UCSD-AML1 (cell line): ENCODE data around the gene CRIM1.

ENCODE experiments used
- DNase-seq: peaks from one replicate; lab custom pipeline; 2025; ENCODE audit not compliant: unreplicated experiment; lab: John Stamatoyannopoulos, UW

The CRIM1 gene

GRCh38 chr2:36393738-36394256, 38.2 kb downstream of the CRIM1 start:
- DNase-seq = no peak

DNA sequence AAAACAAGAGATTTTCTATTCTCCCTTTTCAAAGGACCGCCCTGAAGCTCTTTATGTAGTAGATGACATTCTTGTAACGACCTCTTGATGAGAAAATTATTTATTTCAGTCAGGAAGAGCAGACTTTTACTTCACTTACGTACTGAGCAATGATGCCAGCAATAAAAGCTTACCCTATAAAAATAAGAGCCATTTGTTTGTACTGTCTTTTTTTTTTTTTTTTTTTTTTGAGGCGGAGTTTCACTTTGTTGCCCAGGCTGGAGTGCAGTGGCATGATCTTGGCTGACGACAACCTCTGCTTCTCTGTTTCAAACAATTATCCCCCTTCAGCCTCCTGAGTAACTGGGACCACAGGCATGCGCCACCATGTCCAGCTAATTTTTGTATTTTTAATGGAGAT, 39.2 kb downstream of the CRIM1 start:
- no peak for DNase-seq

DNA sequence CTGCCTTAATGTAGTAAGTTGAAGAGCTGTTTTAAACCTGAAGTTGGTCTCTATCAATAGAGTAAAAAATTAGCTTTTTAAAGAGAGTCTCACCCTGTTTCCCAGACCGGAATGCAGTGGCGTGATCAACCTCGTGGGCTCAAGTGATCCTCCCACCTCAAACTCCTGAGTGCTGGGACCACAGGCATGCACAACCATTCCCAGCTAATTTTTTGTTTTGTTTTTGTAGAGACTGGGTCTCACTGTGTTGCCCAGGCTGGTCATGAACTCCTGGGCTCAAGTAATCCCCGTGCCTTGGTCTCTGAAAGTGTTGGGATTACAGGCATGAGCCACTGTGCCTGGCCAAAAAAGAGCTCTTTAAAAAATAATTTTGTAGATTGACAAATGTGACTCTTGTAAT, 40.3 kb downstream of the CRIM1 start:
- DNase-seq = no peak

DNA sequence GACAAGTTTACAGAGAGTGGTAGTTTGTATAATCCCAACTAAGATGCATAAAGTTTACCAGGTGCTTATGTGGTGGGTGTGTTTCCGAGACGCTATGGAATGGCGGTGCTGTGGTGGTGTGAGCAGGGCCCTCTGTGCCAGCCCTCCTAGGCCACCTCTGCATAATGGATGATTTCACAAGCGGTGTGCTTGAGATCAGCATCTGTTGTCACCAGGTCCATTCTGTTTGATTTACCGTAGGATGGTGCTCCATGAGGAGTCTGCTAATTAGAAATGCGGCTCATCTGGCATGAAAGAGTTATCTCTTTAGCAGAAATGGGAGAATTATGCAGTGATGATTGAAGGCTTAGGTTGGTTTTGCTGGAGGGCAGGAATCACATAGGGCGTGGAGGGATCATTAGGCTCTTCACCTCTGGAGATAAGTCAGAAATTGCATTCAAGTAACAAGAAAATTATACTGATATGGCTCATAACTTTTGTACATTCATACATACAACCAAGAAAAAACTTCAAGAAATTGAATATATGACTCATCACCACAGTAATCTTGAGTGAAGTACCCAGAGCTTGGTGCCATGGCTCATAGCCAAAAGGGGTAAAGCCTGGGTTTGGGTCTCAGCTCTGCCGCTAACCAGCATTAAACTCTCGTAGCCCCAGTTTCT, 41.4 kb downstream of the CRIM1 start:
- DNase-seq = no peak

DNA sequence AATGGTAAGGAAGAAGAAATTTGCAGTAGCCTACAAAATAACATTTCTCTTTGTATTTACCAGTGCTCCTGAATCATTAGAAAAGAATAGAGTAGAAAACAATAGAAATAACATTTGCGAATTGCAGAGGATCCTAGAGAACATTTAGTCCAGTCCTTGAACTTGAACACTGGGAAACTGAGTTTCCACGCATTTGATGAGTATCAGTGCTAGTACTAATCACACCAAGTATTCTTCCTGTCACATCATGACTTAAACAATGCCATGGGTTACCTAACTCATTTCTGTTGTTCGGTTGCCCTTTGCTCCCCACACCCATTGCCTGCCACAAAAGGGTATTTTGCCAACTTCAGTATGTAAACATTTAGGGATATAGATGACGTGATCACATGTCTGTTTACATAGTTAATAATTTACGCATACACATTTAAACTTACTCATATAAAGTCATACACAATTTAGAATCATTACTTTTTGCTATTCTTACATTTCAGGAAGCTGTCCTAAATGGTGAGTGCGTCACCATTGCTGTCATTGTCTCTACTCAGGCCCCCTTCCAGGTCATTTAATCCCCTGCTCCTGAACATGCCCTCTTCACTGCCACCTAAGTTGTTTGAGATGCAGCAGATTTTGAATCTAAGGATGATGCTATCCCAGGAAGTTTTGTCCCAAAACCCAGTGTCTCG, 42.3 kb downstream of the CRIM1 start:
- DNase-seq = no peak

- no peak for DNase-seq
These were observed 43.5 kb downstream of the CRIM1 start for GRCh38 chr2:36399050-36399449.

DNA sequence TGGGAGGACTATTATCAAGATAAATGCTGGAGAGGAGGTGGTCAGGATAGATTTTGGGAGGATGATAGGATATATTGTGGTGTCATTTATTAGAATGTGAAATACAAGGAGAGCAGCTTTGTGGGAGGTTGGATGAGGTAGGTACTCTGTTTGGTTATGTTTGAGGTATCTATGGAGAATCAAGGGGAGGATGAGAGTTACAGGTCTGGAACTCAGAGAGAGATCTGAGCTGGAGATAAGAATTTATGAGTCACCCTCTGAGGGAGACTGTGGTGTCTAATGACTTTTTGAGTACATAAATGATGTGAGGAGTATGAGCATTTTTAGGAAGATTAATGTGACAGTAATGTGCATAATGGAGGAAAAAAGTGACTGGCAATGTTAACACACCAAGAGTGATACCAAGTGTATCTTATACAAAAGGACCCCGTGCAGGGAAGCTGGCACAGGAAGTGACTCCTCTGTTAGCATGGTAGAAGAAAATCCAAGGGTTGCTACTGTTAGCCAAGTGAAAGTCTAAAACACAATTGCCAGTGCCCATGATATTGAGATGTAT, 48.2 kb downstream of the CRIM1 start:
- no peak for DNase-seq

DNA sequence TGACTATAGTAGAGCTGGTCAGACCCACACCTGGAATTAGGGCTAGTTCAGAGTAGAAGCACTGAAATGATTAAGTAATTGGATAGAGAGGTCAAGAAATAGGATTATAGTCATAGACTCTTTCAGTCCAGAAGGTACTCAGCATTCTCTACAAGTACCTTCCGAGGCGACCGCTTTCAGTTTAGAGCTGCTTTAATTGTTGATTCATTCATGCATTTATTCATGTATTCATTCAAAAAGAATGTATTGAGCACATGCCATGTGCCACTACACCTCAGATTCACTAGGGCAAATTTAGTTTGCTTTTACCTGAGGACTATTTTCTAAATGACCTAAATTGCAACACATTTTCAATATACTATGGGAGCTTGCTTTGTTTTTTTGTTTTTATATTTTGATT, 48.7 kb downstream of the CRIM1 start:
- DNase-seq = no peak

- DNase-seq = no peak
These were observed 49.2 kb downstream of the CRIM1 start for GRCh38 chr2:36404754-36405153.

GRCh38 chr2:36405183-36405582, 49.6 kb downstream of the CRIM1 start:
- no peak for DNase-seq

- no peak for DNase-seq
These were observed 50.7 kb downstream of the CRIM1 start for GRCh38 chr2:36406296-36406695.

GRCh38 chr2:36407413-36407812, 51.8 kb downstream of the CRIM1 start:
- DNase-seq = no peak

DNA sequence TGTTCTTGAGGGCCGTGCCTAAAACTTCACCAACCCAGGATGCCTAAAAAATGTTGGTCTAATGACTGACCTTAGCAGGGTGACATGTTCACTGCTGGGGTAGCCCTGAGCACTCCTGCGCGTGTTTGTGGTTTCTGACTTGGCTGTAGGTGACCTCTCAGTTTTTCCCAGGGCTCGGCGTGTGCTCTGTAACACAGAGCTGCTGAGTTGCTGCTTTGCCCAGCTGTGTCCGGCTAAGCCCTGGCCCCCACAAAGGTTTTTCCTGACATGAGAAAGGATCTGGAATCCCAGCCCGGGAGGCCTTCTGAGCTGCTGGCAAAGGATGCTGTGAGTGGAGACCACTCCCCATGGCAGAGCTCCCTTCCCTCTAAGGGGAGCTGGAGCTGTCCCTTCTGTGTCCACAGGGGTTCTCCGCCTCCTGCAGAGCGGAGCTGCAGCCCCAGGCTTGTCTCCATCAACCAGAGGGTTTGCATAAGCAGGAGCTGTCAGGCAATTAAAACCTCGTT, 52.7 kb downstream of the CRIM1 start:
- DNase-seq = no peak

DNA sequence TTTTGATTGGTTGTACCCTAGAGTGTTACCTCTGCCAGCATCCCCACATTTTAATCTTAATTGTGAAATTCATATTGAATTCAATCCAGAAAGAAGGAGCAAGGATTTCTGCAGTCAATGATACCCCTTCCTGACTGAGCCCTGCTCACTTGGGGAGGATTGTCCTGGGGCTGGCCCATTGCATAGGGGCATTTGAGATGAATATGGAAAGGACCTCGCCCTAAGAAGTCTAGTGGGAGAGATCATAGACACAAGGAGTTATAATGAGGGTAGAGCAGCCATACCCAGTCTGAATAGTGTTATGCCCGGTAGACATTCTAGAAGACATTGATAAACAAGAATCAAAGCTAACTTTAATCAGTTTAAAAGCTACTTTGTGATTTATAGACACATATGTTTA, 53.8 kb downstream of the CRIM1 start:
- DNase-seq = no peak

GRCh38 chr2:36409935-36410334, 54.4 kb downstream of the CRIM1 start:
- DNase-seq = no peak

GRCh38 chr2:36410681-36411080, 55.1 kb downstream of the CRIM1 start:
- no peak for DNase-seq

DNA sequence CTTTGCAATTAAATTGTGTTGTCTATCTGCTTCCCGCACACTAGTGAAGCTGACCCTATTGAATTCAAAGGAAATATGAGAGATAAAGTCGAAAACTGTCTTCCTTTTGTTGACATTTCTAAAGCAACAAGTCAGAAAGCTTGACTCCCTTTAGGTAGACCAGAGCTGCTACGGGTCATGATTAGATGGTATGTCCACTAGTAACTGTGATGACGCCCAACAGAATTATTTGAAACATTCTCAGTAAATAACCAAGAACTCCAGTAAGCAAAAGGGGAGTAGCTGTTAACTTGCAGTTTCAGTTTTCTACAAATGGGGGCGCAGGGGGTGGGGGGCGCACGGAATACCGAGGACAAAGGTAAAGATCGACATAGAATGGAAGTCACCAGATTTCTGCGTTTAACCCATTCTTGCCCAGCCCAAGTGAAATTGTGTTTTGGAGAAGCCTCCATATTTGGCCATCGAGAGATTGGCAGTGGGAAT, 56.4 kb downstream of the CRIM1 start:
- DNase-seq = no peak

DNA sequence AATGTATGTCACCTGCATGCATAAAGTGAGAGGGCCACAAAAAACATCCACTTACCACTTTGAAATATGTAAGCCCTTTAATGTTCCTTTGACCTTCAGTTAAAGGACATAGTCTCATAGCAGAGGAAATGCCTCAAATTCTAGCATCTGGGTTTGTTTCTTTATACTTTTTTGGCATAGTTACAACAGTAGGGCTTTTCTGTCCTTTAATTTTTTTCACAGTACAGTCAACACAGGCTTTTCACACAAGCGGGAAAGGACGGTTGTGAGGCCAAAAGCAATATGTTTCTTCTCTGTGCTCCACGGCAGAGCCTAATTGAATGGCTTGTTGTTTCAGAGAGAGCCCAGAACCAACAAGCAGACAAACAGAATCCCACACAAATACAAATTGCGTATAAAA, 57.6 kb downstream of the CRIM1 start:
- DNase-seq = no peak

- no peak for DNase-seq
These were observed 58.7 kb downstream of the CRIM1 start for GRCh38 chr2:36414307-36414706.

DNA sequence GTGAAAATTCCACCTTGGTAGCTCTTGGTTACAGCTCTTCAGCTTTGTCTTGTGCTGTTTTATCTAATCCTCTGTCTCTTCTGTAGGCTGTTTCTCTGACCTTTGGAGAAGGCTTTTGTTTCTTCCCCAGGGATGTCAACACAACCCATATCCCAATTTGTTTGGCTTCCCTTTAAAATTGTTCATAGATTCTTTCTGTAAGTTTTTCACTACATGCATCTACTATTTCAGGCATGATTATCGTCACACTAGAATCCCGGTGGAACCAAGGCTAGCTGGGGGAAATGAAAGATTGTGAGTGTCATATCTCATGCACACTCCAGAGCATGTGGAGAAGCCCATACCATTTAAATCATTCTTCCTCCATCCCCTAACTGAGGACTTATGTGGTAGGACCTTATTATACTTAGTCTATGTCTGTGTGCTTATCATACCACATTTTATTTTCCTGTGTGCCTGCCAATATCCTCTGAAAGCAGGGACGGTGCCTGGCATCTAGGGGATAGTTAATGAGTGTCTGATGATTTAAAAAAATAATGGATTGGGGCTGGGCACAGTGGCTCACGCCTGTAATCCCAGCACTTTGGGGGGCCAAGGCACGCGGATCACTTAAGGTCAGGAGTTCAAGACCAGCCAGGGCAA, 59.9 kb downstream of the CRIM1 start:
- DNase-seq = no peak

- DNase-seq = no peak
These were observed 61.0 kb downstream of the CRIM1 start for GRCh38 chr2:36416370-36417165.
